Retinal pigment epithelial cell (primary cell): ENCODE data around the gene INCENP.

ENCODE experiments used
- DNase-seq: peaks from one replicate; pipeline ENCODE4 v3.0.0-alpha.2; 2010; ENCODE audit warnings: low read depth
- H3K4me3 ChIP-seq: 2 replicates; pipeline ENCODE4 v1.5.1; 2011; ENCODE audit warnings: mild to moderate bottlenecking, low read length, control low read depth, moderate library complexity
- TF ChIP-seq, protein P1 (sequence below): conservative IDR thresholded peaks from 2 replicates; pipeline ENCODE4 v1.5.1; 2011; ENCODE audit warnings: low read depth, low read length, control low read depth, inconsistent platforms

INCENP gene

DNA sequence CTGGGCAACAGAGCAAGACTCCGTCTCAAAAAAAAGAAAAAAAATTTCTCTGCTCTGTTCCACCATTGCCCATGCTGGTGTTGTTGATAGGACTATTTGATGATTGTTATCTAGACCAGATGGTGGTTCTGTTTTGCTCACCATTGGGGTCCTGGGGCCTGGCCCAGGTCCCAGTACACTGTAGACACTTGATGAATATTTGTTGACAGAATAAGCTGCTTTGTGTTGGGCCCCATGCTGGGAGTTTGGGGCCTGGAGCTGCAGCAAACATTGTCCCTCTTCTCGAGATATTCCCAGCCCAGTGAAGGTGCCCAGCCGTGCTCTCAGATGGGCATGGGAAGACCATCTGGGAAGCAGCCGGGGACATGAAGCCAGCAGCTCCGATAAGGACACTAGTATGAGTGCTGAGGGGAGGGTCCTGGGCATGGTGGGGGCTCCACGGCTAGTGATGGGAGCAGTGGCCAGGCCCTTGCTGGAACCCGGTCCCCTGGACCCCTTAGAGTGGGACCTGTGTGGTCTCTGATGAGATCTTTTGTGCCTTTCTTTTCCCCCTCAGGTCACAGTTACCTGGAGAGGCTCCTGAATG lies 13.6 kb downstream of the INCENP start:
- TF ChIP-seq, protein P1, sequence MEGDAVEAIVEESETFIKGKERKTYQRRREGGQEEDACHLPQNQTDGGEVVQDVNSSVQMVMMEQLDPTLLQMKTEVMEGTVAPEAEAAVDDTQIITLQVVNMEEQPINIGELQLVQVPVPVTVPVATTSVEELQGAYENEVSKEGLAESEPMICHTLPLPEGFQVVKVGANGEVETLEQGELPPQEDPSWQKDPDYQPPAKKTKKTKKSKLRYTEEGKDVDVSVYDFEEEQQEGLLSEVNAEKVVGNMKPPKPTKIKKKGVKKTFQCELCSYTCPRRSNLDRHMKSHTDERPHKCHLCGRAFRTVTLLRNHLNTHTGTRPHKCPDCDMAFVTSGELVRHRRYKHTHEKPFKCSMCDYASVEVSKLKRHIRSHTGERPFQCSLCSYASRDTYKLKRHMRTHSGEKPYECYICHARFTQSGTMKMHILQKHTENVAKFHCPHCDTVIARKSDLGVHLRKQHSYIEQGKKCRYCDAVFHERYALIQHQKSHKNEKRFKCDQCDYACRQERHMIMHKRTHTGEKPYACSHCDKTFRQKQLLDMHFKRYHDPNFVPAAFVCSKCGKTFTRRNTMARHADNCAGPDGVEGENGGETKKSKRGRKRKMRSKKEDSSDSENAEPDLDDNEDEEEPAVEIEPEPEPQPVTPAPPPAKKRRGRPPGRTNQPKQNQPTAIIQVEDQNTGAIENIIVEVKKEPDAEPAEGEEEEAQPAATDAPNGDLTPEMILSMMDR, result no peak
- no peak overlapping the region for H3K4me3 ChIP-seq
- no peak for DNase-seq

DNA sequence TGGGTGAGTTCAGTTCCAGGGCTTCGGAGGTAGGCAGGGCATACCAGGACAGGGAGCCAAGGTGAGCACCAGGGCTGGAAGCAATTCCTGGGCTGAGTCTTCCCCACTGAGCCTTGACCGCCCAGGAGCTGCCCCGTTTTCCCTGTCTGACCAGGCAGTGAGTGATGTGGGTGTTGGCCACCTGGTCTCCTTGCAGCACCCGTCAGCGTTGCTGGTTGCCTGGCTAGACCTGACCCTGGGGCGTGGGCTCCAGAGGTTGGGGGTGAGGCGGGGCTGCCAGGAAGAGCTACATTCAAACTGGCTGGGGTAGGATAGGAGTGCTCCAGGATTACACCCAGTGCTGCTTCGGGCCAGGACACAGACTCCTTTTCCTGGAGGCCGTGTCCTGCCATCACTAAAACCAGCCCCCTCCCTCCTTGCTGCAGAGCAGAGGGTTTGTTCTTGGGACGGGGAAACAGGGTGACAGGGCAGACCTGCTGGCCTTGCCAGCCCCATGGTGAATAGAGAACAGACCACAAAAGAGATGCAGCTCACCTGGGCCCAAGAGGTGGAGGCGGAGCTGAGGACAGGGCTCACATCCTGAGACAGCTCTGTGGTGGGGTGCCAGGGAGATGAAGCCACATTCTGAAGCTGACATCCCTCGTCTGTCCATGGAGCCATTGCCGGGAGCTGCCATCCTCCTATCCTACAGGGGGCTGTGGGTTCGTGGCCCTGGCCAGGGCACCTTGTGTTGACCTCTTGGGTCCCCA lies 14.2 kb downstream of the INCENP start:
- H3K4me3 ChIP-seq, result no peak overlapping the region
- TF ChIP-seq, protein P1, result no peak
- DNase-seq, result no peak

DNA sequence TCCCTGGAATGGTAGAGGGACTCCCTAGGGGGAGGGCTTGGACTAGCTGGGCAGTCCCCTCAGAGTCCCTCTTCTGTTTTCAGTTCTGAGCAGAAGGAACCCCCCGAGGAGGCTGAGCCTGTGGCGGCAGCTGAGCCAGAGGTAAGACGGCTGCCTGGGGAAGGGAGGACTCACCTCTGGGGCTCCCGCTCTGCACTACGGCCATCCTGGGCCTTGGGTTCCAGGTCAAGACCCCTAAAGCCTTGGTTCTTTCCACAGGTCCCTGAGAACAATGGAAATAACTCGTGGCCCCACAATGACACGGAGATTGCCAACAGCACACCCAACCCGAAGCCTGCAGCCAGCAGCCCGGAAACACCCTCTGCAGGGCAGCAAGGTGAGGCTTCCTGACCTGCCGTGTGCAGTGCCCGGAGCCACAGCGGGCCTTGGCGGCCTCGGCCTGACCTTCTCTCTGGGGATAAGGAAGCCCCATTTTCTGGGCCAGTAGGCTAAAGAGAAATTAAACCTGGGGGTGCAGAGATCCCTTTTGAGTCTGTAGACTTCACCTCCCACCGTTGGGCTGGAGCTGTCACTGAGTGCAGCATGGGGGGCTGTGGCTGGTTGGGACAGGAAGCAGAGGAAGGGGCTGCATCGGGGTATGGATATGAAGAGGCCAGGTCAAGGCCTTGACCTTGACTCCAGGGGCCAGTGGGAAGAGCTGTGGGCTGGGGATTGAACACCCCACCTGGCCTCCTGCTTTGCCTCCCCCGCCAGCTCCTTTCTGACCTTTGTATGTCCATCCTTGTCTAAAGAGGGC lies 15.0 kb downstream of the INCENP start:
- DNase-seq, result no peak
- H3K4me3 ChIP-seq, result no peak overlapping the region
- TF ChIP-seq, protein P1, result no peak

DNA sequence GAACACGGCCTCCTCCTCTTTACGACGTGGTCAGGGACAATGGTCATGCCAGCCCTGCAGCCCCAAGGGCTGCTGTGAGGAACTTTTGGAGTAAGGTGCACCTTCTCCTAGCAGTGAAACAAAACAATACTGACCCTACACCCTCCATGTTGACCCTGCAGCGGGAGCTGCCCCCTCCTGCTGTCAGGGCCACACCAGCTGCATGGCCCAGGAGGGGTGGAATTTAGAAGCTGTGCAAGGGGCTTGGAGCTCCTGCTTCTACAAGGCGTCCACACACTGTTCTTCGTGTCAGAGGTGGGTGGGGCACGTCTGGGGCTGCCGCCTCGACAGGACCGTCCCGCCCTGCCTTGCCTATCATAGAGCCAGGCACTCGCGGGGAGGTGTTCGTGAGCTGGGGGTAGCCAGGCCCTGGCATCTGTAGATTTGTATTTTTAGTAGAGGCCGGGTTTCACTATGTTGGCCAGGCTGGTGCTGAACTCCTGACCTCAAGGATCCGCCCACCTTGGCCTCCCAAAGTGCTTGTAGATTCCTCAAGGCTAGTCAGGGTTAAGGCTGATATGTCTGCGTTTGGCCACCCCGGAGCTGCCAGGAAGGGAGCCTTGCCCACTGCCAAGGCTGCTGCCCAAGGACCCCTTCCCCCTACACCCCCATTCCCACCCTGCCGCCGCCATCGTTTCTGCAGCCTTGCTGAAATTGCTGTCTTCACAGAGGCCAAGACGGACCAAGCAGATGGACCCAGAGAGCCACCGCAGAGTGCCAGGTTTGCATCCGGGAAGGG lies 15.9 kb downstream of the INCENP start:
- TF ChIP-seq, protein P1, result no peak
- DNase-seq, result no peak
- no peak overlapping the region for H3K4me3 ChIP-seq

DNA sequence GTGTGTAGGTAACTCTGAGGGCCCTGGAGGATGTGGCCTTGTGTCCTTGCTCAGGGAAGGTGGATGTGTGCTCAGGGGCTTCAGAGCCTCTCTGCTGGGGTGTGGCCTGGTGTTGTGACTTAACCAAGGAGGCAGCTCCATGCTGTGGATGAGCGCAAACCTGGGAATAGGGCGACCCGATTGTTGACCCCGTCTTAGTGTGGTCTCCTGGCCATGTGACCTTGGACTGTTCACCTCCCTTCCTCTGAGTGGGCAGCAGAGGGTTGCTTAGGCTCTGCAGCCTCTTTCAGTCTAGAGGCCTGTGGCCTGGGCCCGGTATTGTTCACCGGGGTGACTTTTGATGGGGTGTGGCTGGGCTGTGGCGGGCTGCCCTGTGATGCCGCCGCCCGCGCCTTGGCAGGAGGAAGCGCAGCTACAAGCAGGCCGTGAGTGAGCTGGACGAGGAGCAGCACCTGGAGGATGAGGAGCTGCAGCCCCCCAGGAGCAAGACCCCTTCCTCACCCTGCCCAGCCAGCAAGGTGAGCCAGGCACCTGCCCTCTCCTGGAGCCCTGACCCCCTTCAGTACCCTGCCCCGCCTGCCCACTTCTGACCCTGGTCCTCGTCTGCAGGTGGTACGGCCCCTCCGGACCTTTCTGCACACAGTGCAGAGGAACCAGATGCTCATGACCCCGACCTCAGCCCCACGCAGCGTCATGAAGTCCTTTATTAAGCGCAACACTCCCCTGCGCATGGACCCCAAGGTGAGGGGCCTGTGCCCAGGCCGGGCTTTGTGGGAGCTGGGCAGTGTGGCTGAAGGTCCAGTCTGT lies 16.7 kb downstream of the INCENP start:
- no peak overlapping the region for H3K4me3 ChIP-seq
- DNase-seq, result no peak
- TF ChIP-seq, protein P1, result no peak
